Stimulated activated CD8-positive, alpha-beta memory T cell treated with anti-CD3 and anti-CD28 coated beads, Interleukin-15, amount 100 ng/mL, for 1 hour (primary cell): ENCODE results near the gene NAV2.

Experiments used
- DNase-seq: peaks from one replicate; pipeline ENCODE4 v3.0.0-alpha.2; 2020; ENCODE audit warnings: low read depth

Gene NAV2

GRCh38 chr11:19832086-19832750 lies 119.6 kb downstream of the NAV2 start:
- no peak for DNase-seq

GRCh38 chr11:19832901-19833300 lies 120.3 kb downstream of the NAV2 start:
- no peak for DNase-seq

- no peak for DNase-seq
Observed at GRCh38 chr11:19834771-19835170, 122.1 kb downstream of the NAV2 start.

GRCh38 chr11:19836666-19837065 lies 124.0 kb downstream of the NAV2 start:
- DNase-seq: no peak

GRCh38 chr11:19838994-19839768 lies 126.5 kb downstream of the NAV2 start:
- no peak for DNase-seq

- DNase-seq: no peak
Observed at GRCh38 chr11:19840961-19841360, 128.3 kb downstream of the NAV2 start.

- no peak for DNase-seq
Observed at GRCh38 chr11:19842505-19842904, 129.9 kb downstream of the NAV2 start.

- DNase-seq: no peak
Observed at GRCh38 chr11:19843079-19843478, 130.4 kb downstream of the NAV2 start.

- no peak for DNase-seq
Observed at GRCh38 chr11:19844012-19844411, 131.4 kb downstream of the NAV2 start.

GRCh38 chr11:19844806-19845205 lies 132.2 kb downstream of the NAV2 start:
- no peak for DNase-seq

- DNase-seq: no peak
Observed at GRCh38 chr11:19845626-19846025, 133.0 kb downstream of the NAV2 start.

- no peak for DNase-seq
Observed at GRCh38 chr11:19846654-19847305, 134.1 kb downstream of the NAV2 start.

- no peak for DNase-seq
Observed at GRCh38 chr11:19848219-19848618, 135.6 kb downstream of the NAV2 start.

- no peak for DNase-seq
Observed at GRCh38 chr11:19849107-19849789, 136.6 kb downstream of the NAV2 start.

- no peak for DNase-seq
Observed at GRCh38 chr11:19849947-19850593, 137.4 kb downstream of the NAV2 start.

- no peak for DNase-seq
Observed at GRCh38 chr11:19852288-19852687, 139.7 kb downstream of the NAV2 start.

- no peak for DNase-seq
Observed at GRCh38 chr11:19853016-19853415, 140.4 kb downstream of the NAV2 start.

GRCh38 chr11:19853920-19854319 lies 141.3 kb downstream of the NAV2 start:
- no peak for DNase-seq

- DNase-seq: no peak
Observed at GRCh38 chr11:19861171-19861570, 148.5 kb downstream of the NAV2 start.

GRCh38 chr11:19862091-19862490 lies 149.5 kb downstream of the NAV2 start:
- DNase-seq: no peak

GRCh38 chr11:19864141-19865140 lies 151.8 kb downstream of the NAV2 start:
- no peak for DNase-seq
